ENCODE measurements around the gene QTRT2. TPM values are rescaled to one million over a fixed set of nuclear protein-coding genes. Genes with fewer than 3 reads are reported as not detected.

QTRT2 gene
- 17.0 and 37.0 TPM in 2 replicates for total RNA-seq (2011; cell fraction: chromatin; rRNA removed; ENCODE audit: low replicate concordance)
- 11.2 and 12.3 TPM in 2 replicates for total RNA-seq (2011; cell fraction: nucleolus; rRNA removed)
- total RNA-seq (2011; cell fraction: nucleoplasm; rRNA removed), result 17.7 and 31.5 TPM in 2 replicates
- total RNA-seq (2014; rRNA removed), result 10.5 and 14.8 TPM in 2 replicates
- total RNA-seq (2014; rRNA removed; fragmentation: Illumina TruSeq; extraction: Trizol), result 24.1 and 25.6 TPM in 2 replicates
- 21.9 and 25.1 TPM in 2 replicates for total RNA-seq (2015; rRNA removed; fragmentation: Illumina TruSeq; extraction: Trizol)
- total RNA-seq (2021), result 20.7 and 25.3 TPM in 2 replicates
- 10.6 and 14.6 TPM in 2 replicates for polyA plus RNA-seq (2011; rRNA removed)
- 4.7 and 8.1 TPM in 2 replicates for polyA plus RNA-seq (2011; cell fraction: cytosol; rRNA removed)
- polyA plus RNA-seq (2011; cell fraction: nucleus; rRNA removed), result 6.4 and 9.5 TPM in 2 replicates
- 5.9 and 13.2 TPM in 2 replicates for polyA plus RNA-seq (2012)
- 14.6 and 21.2 TPM in 2 replicates for polyA plus RNA-seq (2014; fragmentation: Illumina TruSeq; extraction: Trizol)
- 10 to 100 TPM; 15.9 to 17.3 TPM for polyA plus RNA-seq (2014; fragmentation: Nextera tagmentation; extraction: Ambion mirVana)
- 10.2 and 11.6 TPM in 2 replicates for polyA plus RNA-seq (2014; rRNA removed)
- polyA minus RNA-seq (2011; rRNA and poly(A)+ RNA removed), result 23.1 and 25.5 TPM in 2 replicates
- 11.2 and 15.5 TPM in 2 replicates for polyA minus RNA-seq (2011; cell fraction: cytosol; rRNA and poly(A)+ RNA removed)
- 16.0 and 21.7 TPM in 2 replicates for polyA minus RNA-seq (2011; cell fraction: nucleus; rRNA and poly(A)+ RNA removed)
- percentile 78 among the genes with signal in this experiment for Bru-seq, nascent RNA
- BruChase-seq, experiment 1, labeled RNA remaining after a 2-hour chase, result percentile 76 among the genes with signal in this experiment
- BruChase-seq, experiment 2, labeled RNA remaining after a 6-hour chase, result percentile 72 among the genes with signal in this experiment
- long read RNA-seq, experiment 1, full-length matches to known transcripts, result 55 of 84 reads
- long read RNA-seq, experiment 1, partial matches to known transcripts, result 10 of 84 reads
- long read RNA-seq, experiment 1, other reads (novel, unspliced or antisense), result 19 of 84 reads
- long read RNA-seq, experiment 2, partial matches to known transcripts, result 0 of 13 reads
- long read RNA-seq, experiment 2, other reads (novel, unspliced or antisense), result 13 of 13 reads
- long read RNA-seq, experiment 3, full-length matches to known transcripts, result 4 of 20 reads
- long read RNA-seq, experiment 3, partial matches to known transcripts, result 11 of 20 reads
- long read RNA-seq, experiment 3, other reads (novel, unspliced or antisense), result 5 of 20 reads

- FAIRE-seq, result peak; percentile 99
- TF ChIP-seq E2F5 (CRISPR knock-in tag; IDR thresholded peaks at IDR 0.05), result no peak
- 0 out of 2 replicates have a peak, but pooled peaks have one; percentile 34 for TF ChIP-seq DPF2 (IDR thresholded peaks at IDR 0.05)
- 0 out of 2 replicates have a peak, but pooled peaks have one; percentile 30 for TF ChIP-seq NR2C1 (IDR thresholded peaks at IDR 0.05)
- peak; percentile 77 for TF ChIP-seq NR2C1 (tag; IDR thresholded peaks at IDR 0.05)
- TF ChIP-seq TFAP4 (CRISPR knock-in tag; IDR thresholded peaks at IDR 0.05; ENCODE audit: borderline replicate concordance), result peak; percentile 68
- no peak for TF ChIP-seq HNRNPH1 (optimal IDR thresholded peaks at IDR 0.05; ENCODE audit: low read depth, low read length)
- TF ChIP-seq GABPB1 (CRISPR knock-in tag; IDR thresholded peaks at IDR 0.05), result peak; percentile 56; the same call in 1 of the 2 replicates
- peak; percentile 88 to 90 for TF ChIP-seq NRF1 (conservative IDR thresholded peaks at IDR 0.05 in 1 of 2, IDR thresholded peaks at IDR 0.05 in 1 of 2)
- no peak for TF ChIP-seq MAFK (IDR thresholded peaks at IDR 0.05; ENCODE audit: low read length)
- no peak for TF ChIP-seq CEBPG (CRISPR knock-in tag; IDR thresholded peaks at IDR 0.05)
- TF ChIP-seq CEBPG (tag; conservative IDR thresholded peaks at IDR 0.05 in 1 of 2, IDR thresholded peaks at IDR 0.05 in 1 of 2), result peak in 1 of 2 experiments; percentile 23; a peak in 1 of 4 replicates
- TF ChIP-seq FOS (IDR thresholded peaks at IDR 0.05; ENCODE audit: extremely low read depth, insufficient read length), result no peak
Measured at GRCh38 chr3:114056130-114057010, at the start of gene QTRT2, which contains the start of gene CCDC191. TSS of gene QTRT2 (plus strand) at chr3:114056737. CDS start at chr3:114065258, 8,521 bp downstream. TSS of gene CCDC191 (minus strand) at chr3:114056526. CDS start at chr3:114056466, 60 bp downstream.

More at GRCh38 chr3:114056130-114057010, at the start of gene QTRT2, which contains the start of gene CCDC191:
- Histone ChIP-seq H3K36me3 (ENCODE audit: control insufficient read depth, insufficient read depth, low read length) (peaks cover 3% of the 10 kb centered on the region; the same call in 1 of the 3 replicates), H4K20me1 (replicated peaks; ENCODE audit: control insufficient read depth, insufficient read depth, low read length) (no peaks in the 10 kb centered on the region), H3K27ac (ENCODE audit: extremely low read depth, low read depth, low read length) (peak within 1 kb of the TSS; percentile 43; the same call in 2 of the 3 replicates), H3K4me3 (peak within 1 kb of the TSS; percentile 56), H2AFZ (ENCODE audit: low read depth, low read length) (peak within 1 kb of the TSS; percentile 99), H3K27me3 (ENCODE audit: control insufficient read depth in 2 of 2, insufficient read depth in 2 of 2, low read length in 2 of 2) (no peaks in the 10 kb centered on the region), H3K4me1 (replicated peaks in 1 of 2; ENCODE audit: control insufficient read depth in 2 of 2, insufficient read depth in 2 of 2, low read length in 2 of 2) (no peaks in the 10 kb centered on the region; a peak in 2 of 5 replicates), H3K9ac (ENCODE audit: insufficient read depth in 1 of 2, low read depth in 2 of 2, low read length in 2 of 2) (peak within 1 kb of the TSS; percentile 58 to 91), H3K9me3 (replicated peaks; ENCODE audit: control insufficient read depth, insufficient read depth, low read depth, low read length) (no peaks in the 10 kb centered on the region), H3K79me2 (ENCODE audit: control insufficient read depth, insufficient read depth, low read length) (peaks cover 34% of the 10 kb centered on the region), H3K9me1 (ENCODE audit: control insufficient read depth, insufficient read depth, low read length) (no peaks in the 10 kb centered on the region), H3K4me2 (ENCODE audit: insufficient read depth, low read length) (peak within 1 kb of the TSS; percentile 98)
- DNase-seq (ENCODE audit: extremely low read depth in 1 of 4, low spot score in 3 of 4), result peak; percentile 89 to 97 (median 91)
- no TSS peak for BruUV-seq (replicated peaks)
- ChIA-PET POLR2A (interaction anchor here (0.6 kb wide), 1 partner anchor 17 kb away, joined by 5 read pairs; no protein-coding TSS in a partner anchor), CTCF (ENCODE audit: low intra/inter-chr PET ratio) (no interaction called here)
- ATAC-seq, result peak; percentile 100
- in situ Hi-C loops (cut with MboI) (no loop called here), intact Hi-C loops (cut with micrococcal nuclease) (no loop called here)
- under 1% methylated on average over 42 of the region's 49 CpGs for WGBS (ENCODE audit: insufficient coverage, low coverage, missing lambda C conversion rate)

Data from K562 (cell line).